Stimulated activated CD8-positive, alpha-beta memory T cell treated with anti-CD3 and anti-CD28 coated beads, Interleukin-2, amount 100 ng/mL, for 1 hour (primary cell): ENCODE measurements around the gene MNT.

Experiments used
- DNase-seq, 2 donors: peaks; one replicate each; pipeline ENCODE4 v3.0.0-alpha.2; 2020; ENCODE audit warnings: low read depth in 2 of 2

The MNT gene

DNA sequence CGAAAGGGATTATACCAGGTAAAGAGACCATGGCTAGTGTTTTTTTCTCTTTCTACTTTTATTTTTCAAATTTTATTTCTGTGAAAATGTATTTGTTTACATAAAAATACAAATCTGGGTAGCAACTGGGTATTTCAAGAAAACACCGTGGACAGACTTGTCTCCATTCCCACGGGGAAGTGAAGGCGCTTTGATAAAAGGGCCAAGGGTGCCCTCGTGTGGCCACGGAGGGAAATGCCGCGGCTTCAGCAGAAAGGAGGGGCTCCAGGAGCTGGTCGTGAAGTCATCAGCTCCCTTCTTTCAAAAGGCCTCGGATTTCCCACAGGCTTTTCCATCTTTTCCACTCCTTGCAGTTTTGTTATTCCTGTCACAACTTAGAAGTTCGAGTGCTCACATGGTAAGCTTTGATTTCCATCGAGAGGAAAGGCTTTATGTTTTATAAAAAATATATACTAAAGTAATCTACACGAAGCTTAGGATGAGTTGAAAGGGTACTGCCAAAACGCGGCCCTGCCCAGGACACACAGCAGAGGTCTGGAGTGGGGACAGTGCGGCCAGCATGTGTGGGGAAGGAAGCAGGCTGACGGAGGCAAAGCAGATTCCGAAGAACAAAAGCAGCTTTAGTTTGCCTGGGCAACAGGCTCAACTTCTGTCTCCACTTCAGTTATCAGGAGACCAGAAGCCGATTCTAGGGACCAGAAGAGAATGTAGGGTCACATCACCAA is 15.3 kb upstream of the MNT start:
- peak; percentile 74 to 87 for DNase-seq

DNA sequence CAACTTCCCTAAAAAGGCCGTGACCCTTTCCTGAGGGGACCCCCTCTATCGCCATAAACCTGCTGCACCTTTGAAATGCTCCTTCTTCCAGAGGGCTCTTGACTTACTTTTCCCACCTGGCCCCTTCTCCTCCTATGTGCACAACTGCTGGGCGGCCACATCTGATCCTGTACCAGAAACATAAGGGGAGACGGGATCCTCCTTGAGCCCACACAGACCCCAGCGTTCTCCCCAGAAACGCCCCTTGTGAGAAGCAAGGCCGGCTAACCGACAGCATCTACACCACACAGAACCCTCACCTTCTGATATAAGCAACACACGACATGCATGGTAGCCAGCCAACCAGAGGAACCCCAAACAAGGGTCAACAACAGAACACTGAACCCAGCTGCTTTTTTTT is 14.2 kb upstream of the MNT start:
- no peak for DNase-seq

DNA sequence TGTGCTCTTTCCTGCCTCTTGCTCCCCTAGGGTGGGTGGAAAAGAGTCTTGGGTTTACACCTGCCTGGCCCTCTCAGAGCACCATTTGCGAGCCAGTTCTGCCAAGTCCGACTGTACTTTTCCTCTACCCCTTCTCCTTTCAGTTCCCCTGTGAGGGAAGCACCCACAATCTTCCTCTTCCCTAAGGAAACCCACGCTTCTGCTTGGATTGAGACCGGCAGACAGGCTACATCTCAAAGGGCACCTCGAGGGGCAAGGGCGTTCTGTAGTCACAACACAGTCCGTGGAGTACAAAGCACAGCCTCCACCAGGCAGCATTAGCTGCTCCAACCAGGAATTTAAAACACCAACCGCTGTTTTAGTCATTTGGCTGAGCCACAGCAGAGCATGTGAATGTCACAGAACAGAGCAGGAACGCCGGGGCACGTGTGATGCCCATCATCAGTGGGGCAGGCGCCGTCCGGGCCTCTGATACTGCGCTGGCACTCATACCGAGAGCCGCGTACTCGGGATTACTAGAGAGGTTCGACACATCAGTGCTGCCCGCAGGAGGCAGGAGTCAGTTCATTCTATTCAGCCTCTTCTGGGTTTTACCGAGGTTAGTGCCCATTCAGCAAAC is 13.7 kb upstream of the MNT start:
- DNase-seq, result no peak

DNA sequence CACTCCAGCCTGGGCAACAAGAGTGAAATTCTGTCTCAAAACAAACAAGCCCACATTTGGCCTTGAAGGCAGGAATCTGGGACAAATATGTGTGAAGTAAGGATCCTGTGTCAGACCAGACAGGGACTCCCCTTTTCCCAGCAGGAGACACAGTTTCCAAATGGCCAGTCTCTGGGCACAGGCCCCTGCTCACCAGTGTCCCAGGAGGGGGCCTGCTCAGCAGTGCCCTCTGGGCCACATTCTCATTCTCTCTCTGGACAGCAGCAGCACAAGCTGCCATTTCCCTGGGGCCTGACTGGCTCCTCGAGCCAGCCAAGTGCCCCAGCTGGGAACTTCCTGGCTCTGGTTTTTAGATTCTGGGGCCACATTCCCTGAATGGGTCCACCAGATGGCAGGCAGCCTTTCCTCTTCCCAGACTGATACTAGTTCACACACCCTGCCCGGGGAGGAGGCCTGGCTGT is 11.7 kb upstream of the MNT start:
- no peak for DNase-seq

DNA sequence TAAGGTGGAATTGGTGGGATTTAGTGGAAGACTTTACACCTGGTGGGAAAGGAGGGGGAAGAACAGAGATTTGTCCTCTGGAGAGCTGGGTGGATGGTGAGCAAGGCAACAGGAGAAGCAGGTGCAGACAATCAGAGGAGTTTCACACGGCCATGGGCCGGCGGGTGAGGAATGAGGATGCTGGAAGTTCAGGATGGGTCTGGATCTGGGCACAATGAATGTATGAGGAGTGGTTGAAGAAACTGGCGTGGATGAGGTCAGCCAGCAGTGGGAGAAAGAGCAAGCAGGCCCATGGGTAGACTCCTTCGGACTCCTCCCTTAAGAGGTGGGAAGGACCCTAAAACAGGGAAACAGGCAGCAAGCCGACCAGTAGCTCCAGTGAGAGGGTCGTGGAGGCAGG is 10.1 kb upstream of the MNT start:
- no peak for DNase-seq

DNA sequence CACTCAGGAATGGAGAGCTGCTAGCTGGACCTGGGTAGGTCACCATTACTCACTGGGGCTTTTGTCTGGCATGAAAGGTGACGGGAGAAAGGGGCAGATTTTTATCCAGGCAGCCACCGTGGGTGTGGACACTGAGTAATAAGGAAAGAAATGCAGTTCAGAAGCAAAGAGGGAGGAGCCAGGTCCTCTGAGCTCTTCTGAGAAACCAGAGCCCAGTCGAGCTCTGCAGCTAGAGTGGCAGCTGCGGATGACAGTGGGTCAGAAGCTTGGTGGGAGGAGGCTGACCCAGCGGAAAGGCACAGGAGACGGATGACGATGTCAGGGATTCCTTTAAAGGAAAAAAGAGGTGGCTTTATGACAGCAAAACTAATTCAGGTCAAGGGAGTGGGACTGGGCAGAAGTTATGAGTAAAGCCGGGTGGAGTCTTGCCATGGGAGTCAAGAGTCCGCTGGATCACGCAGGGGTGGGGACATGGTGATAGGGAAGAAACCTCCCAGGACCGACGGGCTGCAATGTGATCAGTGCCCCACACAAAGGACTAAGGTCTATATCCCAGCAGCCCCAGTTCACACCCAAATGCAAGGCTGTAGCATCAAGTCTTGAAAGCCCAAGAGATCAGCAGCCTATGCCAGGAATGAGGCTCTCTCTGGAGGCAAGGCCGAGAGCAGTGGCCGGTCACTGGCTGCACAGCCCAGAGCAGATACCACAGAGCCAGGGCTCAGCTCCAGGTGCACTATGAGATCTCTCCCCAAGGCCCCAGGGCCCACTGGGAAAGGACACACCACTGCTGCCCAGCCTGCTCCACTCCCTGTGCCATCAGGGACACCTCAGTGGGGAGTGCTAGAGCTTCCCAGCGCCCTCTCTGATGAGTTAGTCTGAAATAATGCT is 6.3 kb upstream of the MNT start:
- no peak for DNase-seq

DNA sequence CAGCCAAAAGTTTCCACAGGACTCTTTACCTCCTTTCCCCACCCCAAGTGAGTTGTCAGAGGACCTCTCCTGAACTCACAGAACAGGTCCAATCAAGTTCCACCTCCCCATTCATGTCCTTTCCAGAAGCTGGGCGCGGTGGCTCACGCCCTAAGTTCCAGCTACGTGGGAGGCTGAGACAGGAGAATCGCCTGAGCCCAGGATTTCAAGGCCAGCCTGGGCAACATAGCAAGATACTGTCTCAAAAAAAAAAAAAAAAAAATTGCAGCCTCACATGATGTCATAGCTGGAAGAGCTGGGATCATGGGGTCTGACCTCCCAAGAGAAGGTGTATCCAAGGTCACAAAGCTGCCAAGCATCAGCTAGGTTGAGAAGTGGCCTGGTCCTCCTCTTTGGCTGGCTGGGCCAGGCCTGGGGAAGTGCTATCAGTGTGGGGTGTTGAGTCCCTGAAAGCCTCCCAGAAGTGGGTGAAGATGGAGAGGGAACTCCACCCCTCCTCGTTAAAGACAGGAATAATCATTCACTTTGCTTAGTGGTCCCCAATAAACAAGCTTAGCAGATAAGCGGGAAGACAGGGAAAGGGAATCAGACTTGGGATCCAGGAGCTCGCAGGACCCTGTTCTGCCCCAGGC is 5.5 kb upstream of the MNT start:
- DNase-seq, result no peak

DNA sequence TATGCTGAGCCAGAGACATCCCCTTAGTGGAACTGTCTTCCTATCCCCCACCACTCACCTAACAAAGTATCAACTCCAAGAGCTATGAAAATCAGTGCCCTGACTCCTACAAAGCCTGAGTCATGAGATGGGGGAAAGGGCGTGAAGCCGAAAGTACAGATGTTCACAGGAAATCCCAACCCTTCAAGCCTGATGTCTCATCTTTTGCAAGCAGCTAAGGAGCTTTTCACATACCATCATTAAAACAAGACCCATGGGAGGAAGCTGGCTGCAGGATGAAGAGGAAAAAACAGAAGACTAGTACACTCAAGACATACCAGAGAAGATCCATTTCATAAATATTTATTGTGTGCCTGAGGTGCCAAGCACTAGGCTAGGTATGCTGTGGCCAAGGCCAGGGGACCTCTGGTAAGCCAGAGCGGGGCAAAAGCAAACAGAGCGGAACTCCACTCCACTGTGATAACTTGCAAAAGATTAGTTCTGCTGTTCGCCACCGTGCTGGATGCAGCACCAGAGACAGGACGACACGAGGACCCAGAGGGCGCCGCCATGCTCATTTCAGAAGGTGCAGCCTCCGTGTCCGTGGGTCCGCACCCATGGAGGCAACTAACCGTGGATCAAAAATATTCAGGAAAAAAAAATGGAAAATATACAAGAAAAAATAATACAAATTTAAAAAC is 4.5 kb upstream of the MNT start:
- DNase-seq, result no peak

DNA sequence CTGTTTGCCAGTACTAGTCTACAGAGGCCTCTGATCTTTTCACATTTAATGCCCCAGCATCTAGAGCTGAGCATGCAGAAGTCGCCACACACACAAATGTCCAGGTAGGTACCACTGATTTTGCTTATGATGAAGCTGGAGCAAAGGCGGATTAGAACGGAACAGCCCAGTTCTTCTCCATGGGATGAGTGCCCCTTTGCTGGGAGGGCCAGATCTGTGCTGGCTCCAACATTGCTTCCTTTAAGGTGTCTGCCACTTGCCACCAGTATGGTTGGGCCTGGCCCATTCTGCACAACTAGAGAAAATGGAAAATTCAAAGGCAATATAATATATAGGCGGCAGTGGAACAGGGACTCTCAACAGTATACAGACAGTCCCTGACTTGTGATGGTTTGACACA is 2.2 kb upstream of the MNT start:
- DNase-seq, result no peak

DNA sequence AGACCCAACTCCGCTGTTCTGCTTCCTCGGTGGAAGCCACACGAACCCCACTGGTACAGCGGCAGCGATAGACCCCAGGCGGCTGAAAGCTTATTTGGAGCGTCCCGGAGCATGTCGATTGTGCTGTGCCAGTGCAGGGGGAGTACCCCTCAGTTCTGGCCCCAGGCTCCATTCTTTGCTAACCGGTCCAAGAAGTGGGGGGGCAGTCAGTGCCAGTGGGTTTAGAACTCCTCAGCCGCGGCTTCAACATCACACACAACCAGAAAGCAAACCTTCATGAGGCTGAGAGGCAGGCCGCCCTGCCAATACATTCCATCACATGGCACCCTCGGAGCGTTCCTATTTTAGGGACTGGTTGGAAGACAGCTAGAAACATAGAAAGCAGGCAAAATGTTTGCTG is 1.7 kb upstream of the MNT start:
- DNase-seq, result no peak

DNA sequence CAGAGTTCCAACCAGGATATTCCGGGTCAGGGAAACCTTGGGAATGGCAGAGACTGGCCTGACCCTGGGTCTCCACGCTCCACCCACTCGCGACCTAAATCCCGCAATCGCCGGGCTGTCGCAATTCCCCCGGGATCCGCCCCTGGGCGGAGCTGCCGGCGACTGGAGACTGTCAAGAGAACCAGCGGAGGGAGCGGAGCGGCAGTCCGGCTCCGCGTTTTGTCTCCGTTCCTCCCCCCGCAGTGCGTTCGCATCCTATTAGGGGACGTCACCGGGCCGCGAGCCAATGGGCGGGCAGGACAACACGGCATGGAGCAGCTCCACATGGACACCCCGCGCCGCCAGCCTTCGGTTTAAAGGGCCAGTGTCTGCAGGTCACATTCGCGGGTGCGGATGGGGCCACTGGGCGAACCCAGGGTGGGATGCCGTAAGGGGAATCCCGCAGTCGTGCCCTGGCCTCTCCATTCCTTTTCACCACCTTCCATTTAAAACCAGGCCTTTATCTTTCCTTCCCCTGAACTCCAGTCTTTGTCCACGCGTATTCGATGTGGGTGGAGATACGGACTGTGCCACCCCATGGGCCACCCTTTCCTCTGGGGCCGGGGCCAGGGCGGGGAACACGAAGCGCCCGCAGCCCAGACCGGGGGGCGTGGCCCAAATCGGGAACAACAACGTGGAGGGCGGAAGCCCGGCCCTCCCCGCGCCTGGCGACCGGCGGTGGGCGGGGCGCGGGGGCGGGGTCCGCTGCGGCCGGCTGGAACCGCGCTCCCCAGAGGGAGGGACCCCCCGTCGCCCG is 764 bp upstream of the MNT start:
- peak; percentile 99 for DNase-seq

DNA sequence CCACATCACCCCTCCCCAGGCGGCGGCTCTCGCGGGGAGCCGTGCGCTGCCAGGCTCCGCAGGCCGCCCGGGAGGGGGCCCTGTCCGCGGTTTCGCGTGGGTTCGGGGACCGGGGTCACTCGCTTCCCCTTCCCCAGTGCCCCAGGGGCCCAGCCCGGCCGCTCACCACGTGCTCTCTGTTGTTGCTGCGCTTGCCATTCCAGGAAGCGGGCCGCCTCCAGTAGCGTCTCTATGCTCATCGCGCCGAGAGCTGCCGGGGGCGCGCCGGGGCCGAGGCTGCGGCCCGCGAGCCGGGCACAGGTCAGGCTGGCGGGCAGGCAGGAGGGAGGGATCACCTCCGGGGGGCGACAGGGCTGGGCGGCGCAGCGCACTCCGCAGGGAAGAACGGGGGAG is 390 bp downstream of the MNT start:
- DNase-seq, result peak in 1 of 2 donors; percentile 31

DNA sequence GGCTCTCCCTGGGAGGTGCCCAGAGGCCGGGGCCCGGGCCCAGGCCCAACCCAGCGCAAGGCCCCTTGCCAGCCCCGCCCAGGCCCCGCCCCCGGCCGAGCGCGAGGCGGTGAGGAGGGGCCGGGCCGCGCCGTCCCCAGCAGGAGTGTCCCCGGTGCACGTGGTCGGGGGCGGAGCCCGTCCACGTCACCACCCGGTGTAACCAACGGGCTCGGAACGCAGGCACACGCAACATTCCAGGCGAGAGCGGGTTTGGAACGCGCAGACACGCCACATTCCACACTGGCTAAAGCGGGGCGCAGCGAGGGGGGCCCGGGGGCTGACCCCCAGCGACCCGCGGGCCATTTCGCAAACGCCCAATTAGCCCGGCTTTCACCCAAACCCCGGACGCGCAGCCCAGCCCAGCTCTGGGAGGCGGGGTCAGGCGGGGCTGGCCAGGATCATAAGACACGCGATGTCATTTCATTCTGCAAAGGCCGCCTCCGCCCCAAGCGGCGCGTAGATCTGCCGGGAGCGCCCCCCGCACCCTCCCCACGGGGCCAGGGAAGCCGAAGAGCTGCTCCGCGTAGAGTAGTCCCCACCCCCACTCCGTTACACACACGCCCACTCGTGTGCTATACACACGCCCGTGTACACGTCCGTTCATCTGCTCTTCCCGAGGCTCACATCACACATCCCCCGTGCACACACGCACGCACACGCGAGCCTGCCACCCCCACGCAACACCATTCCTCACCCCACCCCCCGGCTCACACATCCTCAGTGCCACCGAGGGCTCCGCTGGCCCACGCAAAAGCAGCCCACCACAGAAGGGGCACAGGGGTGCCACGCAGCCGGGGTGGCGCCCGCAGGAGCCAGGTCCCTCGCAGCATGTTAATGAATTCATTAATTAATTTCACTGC is 1.0 kb downstream of the MNT start:
- peak; percentile 79 to 84 for DNase-seq

DNA sequence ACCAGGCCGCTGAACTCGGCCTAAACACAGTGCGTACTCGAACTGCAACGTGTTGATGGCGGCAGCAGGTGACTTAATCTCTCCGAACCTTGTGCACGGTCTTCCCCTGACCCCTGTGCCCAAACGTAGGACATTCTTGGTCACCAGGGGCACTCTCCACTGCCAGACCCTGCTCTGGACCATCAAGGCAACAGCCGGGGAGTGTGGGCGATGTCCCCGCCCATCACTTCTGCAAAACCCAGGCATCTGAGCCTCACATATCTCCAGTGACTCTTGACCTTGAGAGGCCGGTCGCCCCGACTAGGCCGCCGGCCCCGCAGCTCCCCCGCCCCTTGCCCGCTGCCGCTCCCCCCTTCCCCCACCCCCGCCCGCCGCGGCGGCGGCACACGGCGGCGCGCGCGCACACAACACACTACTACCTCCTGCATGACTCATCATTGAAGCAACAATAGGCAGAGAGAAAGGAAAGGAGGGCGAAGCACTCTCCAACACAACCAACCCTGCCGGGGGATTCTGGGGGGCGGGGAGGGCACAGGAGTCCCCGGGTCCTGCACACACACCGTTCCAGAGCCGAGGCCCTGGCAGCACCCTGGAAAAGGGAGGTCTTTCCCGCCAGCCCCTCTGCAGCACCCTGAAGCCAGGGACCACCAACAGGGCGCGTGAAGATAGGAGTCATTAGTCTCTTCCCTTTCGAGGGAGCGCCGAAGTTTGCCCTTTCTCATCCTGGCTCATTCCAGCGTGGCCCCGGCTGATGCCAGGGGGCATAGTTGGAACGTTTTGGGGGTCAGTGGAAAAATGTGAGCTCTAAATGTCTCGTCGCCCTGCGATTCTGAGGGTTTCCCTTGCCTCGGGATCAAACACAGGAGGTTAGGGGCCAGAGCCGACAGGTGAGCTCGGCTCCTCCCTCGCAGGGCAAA is 1.9 kb downstream of the MNT start:
- peak in 1 of 2 donors; percentile 24 for DNase-seq

DNA sequence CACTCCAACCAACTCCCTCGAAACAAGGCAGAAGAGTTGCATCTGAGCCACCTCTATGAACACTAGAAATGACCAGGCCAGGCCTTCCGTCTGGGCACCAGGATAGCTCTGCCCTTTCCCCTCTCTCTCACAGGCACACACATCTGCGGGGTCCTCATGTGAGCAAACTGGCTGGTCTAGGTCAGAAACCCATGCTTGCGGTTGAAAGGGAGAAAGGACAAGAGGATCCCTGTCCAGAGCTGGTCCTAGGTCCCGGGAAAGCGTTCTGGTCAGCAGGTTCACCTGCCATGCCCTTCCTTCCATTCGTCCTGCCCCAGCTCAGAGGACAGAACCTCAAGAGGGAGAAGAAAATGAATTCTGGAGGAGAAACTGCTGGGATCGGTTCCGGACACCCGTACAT is 2.7 kb downstream of the MNT start:
- DNase-seq, result no peak

DNA sequence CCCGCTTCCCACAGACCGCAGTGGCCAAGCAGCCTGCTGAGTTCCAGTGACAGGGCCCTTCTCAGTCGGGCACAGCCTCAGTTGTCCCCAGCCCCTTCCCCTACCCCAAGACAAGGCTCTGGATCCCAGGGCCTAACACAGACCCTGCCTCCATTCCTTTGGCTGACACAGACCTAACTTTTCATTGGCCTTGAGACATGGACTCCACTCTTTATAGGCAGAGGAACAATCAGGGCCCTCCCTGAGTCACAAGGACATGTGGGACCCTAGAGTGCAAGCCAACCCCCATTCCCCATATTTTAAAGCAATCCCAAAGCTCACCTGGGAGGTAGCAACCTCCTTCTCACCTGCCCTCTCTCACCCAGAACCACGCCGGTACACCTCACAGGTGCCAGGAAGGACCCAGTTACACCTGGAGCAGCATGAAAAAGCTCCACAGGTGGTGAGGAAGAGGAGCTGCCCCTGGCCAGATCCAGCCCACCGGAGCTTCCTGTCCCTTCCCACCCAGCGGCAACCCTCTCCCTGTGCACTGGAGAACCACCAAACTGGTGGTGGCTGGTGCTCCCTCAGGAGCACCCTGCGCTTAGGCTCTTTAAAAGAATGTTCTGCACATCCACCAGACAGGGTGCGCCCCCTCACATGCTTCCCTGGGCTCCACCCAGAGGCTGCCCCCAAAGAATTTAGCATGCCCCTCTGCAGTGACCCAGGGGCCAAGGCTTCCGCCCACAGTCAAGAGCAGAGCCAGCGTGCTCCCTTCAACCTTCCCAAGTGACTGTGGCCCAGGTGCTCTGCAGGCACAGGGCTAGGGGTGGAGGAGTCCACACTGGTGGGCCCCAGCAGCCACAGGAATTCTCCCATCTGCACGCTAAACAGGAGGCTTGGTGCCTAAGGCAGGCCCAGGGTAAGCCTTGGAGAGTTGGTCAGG is 3.4 kb downstream of the MNT start:
- DNase-seq, result no peak

DNA sequence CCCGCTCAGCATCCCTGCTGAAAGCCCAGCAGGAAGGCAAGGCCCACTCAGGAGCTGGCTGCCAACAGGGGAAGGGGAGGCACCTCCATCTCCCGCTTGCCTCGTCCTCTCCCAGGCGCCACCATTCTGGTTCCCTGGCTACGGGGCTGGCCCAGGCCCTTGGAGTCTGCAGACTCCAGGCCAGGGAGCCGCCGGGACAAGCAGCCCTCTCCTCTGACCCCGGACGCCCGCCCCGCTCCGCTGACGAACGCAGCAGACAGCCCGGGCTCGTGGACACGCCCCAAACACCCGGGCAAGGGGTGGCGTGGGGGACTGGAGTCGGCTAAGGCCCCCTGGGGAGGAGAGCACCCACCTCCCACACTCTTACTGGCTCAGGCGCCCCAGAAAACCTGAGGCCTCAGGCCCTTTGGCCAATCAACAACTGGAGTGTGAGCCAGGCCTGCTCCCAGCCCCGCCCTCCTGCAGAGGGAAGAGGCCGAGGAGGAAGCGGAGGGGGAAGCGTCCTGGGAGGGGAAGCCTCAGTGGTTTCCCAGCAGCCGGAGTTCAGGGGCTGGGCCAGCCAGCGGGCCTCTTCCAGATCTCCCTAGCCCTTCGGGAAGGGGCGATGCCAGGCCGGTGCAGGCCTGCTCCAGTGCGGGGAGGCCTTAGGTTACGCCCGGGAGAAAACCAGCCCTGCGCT is 4.2 kb downstream of the MNT start:
- no peak for DNase-seq
